ENCODE measurements around the gene FER. TPM values are rescaled to one million over a fixed set of nuclear protein-coding genes. Genes with fewer than 3 reads are reported as not detected.

Gene FER
- total RNA-seq, 1 donor from 2014 or later: 30.9 TPM

DNA sequence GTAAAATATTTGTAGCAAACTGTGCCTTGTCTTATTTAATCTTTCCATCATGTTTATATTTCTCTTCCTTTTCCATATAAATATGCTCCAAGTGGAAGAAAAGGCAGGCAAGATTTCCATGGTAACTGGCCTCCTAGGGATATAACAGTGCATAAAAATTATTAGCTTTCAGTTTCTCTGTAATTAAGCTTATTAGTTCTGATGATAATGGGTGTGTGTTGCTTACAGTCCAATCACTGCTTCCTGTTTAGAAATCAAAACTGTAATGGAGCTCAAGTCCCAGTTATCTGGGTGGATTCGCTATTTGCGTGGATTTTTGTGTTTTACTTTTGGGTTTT lies 449.1 kb downstream of the FER start:
- Mint-ChIP-seq H3K27me3 (ENCODE audit: unreplicated experiment) (no peaks in the 10 kb centered on the region), H3K27ac (ENCODE audit: unreplicated experiment) (no peak overlapping the region), H3K36me3 (ENCODE audit: unreplicated experiment) (no peaks in the 10 kb centered on the region), H3K9me3 (ENCODE audit: unreplicated experiment) (no peaks in the 10 kb centered on the region), H3K4me1 (ENCODE audit: low read depth, unreplicated experiment) (no peaks in the 10 kb centered on the region), H3K4me3 (ENCODE audit: unreplicated experiment) (no peak overlapping the region)
- DNase-seq: no peak
- TF ChIP-seq, protein P1, sequence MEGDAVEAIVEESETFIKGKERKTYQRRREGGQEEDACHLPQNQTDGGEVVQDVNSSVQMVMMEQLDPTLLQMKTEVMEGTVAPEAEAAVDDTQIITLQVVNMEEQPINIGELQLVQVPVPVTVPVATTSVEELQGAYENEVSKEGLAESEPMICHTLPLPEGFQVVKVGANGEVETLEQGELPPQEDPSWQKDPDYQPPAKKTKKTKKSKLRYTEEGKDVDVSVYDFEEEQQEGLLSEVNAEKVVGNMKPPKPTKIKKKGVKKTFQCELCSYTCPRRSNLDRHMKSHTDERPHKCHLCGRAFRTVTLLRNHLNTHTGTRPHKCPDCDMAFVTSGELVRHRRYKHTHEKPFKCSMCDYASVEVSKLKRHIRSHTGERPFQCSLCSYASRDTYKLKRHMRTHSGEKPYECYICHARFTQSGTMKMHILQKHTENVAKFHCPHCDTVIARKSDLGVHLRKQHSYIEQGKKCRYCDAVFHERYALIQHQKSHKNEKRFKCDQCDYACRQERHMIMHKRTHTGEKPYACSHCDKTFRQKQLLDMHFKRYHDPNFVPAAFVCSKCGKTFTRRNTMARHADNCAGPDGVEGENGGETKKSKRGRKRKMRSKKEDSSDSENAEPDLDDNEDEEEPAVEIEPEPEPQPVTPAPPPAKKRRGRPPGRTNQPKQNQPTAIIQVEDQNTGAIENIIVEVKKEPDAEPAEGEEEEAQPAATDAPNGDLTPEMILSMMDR (IDR thresholded peaks at IDR 0.05; ENCODE audit: partially characterized antibody, unreplicated experiment): no peak

DNA sequence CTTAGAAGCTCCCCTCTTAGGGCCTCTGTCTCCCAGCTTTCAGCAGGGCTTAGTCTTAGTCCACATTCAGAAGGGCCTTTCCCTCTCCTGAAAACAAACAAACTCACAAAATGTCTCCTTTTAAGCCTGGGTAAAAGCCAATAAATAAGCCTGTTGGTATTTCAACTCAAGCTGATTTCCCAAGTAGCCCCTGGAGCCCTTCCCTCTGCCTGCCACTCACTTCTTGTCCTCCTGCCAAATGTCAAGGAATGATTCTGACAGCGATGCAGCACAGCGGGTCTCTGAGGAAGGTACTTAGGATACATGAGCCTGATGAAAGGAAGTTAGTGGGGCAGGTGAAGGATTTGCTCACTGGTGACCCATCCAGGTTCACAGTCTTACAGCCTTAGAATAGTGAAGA lies 451.6 kb downstream of the FER start:
- Mint-ChIP-seq H3K27ac (ENCODE audit: unreplicated experiment) (no peak overlapping the region), H3K36me3 (ENCODE audit: unreplicated experiment) (no peaks in the 10 kb centered on the region), H3K4me1 (ENCODE audit: low read depth, unreplicated experiment) (no peaks in the 10 kb centered on the region), H3K9me3 (ENCODE audit: unreplicated experiment) (peaks cover under 1% of the 10 kb centered on the region), H3K27me3 (ENCODE audit: unreplicated experiment) (no peaks in the 10 kb centered on the region), H3K4me3 (ENCODE audit: unreplicated experiment) (no peak overlapping the region)
- TF ChIP-seq, protein P1 (IDR thresholded peaks at IDR 0.05; ENCODE audit: partially characterized antibody, unreplicated experiment): no peak
- no peak for DNase-seq

DNA sequence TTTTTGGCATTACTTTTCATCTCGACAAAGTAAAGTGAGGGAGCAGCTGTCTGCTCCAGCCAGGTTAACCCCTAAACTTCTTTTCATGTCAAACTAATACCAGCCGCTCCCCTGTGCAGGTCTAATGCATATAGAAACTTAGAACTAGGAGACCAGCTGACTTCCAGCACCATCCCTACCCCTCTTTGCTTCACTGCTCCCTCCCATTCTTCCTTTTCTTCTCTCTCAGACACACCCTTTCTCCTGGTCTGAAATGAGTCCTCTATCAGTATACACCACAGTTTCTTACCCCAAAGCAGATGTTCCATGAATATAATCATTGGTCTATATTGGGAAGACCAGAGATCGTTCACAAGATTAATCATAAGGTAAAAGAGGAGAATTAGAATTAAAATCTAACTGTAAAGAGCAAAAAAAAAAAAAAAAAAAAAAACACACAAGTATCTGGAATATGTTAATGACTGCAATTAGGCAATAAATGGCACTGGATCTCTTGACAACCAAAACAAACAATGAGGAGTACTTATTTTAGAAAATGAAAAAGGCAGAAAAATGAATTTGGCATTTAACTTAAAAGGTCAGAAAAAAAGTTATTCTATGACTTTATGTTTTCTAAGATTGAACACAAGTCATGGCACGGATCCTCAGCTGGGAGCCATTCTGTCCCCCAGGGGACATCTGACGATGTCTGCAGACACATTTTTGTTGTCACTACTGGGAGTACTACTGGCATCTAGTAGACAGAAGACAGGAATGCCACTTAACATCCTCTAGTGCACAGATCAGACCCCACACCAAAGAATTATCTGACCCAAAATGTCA lies 452.3 kb downstream of the FER start:
- H3K4me3 Mint-ChIP-seq (ENCODE audit: unreplicated experiment): no peak overlapping the region
- DNase-seq: no peak
- H3K27me3 Mint-ChIP-seq (ENCODE audit: unreplicated experiment): no peaks in the 10 kb centered on the region
- peaks cover 1% of the 10 kb centered on the region for H3K9me3 Mint-ChIP-seq (ENCODE audit: unreplicated experiment)
- no peaks in the 10 kb centered on the region for H3K4me1 Mint-ChIP-seq (ENCODE audit: low read depth, unreplicated experiment)
- H3K36me3 Mint-ChIP-seq (ENCODE audit: unreplicated experiment): no peaks in the 10 kb centered on the region
- TF ChIP-seq, protein P1 (IDR thresholded peaks at IDR 0.05; ENCODE audit: partially characterized antibody, unreplicated experiment): no peak
- no peak overlapping the region for H3K27ac Mint-ChIP-seq (ENCODE audit: unreplicated experiment)

DNA sequence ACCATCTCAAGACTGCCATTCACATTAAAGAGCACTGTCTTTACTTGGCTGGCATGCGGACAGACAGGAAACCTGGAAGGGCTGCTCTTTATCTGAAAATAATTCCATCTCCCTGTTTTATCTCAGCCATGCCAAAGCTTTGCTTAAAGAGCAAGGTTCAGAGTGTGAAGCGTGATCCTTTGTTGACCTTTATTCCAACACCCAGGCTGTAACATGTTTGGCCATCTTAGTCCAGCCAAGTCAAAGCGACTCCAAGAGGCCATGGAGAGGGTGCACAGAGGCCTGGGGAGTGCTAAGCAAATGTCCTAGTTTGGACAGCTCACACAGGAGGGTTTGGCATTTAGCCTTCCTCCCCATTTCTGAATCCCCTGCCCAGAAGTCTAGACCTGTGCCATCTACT lies 467.3 kb downstream of the FER start:
- peaks cover 4% of the 10 kb centered on the region for H3K9me3 Mint-ChIP-seq (ENCODE audit: unreplicated experiment)
- H3K4me3 Mint-ChIP-seq (ENCODE audit: unreplicated experiment): no peak overlapping the region
- H3K36me3 Mint-ChIP-seq (ENCODE audit: unreplicated experiment): peaks cover 16% of the 10 kb centered on the region
- H3K27ac Mint-ChIP-seq (ENCODE audit: unreplicated experiment): no peak overlapping the region
- no peaks in the 10 kb centered on the region for H3K4me1 Mint-ChIP-seq (ENCODE audit: low read depth, unreplicated experiment)
- DNase-seq: no peak
- TF ChIP-seq, protein P1 (IDR thresholded peaks at IDR 0.05; ENCODE audit: partially characterized antibody, unreplicated experiment): no peak
- no peaks in the 10 kb centered on the region for H3K27me3 Mint-ChIP-seq (ENCODE audit: unreplicated experiment)

DNA sequence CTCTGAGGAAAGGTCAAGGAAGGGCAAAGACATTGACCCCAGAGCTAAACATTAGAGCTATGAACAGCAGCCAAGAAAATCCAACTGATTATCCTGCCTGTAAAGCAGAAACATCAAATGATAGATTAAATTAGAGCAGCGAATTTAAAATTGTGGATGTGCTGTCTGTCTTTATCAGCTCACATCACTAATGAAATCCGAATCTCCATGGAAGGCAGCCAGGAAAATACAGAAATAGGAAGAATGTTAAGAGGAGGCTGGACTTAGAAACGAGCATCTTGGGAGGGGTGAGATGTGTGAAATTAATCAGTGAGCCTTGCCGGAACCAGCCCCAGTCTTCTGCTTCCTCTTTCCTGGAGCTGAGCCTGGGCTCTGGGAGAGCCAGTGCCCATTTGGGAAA lies 471.1 kb downstream of the FER start:
- Mint-ChIP-seq H3K27me3 (ENCODE audit: unreplicated experiment) (no peaks in the 10 kb centered on the region), H3K27ac (ENCODE audit: unreplicated experiment) (no peak overlapping the region), H3K36me3 (ENCODE audit: unreplicated experiment) (peaks cover 10% of the 10 kb centered on the region), H3K4me1 (ENCODE audit: low read depth, unreplicated experiment) (no peaks in the 10 kb centered on the region), H3K9me3 (ENCODE audit: unreplicated experiment) (peaks cover 2% of the 10 kb centered on the region), H3K4me3 (ENCODE audit: unreplicated experiment) (no peak overlapping the region)
- TF ChIP-seq, protein P1 (IDR thresholded peaks at IDR 0.05; ENCODE audit: partially characterized antibody, unreplicated experiment): no peak
- DNase-seq: no peak
